Caco-2 (cell line): ENCODE results near the gene GZMA. TPM values are rescaled to one million over a fixed set of nuclear protein-coding genes. Genes with fewer than 3 reads are reported as not detected.

Experiments used
- BruUV-seq: library from RNA; stranded (reverse); fragments of 400-500 nt; replicated peaks from 2 replicates; lab custom pipeline; 2021; lab: Mats Ljungman, UMichigan
- CTCF ChIA-PET: fragments of 300-600 bp; sonication (Branson Sonifier 250); formaldehyde crosslinking; loops from one replicate; lab custom pipeline; 2022; ENCODE audit warnings: antibody characterized with exemption; lab: Charles Lee
- POLR2A ChIA-PET: fragments of 300-600 bp; sonication (Branson Sonifier 250); formaldehyde crosslinking; loops from one replicate; lab custom pipeline; 2022; ENCODE audit warnings: antibody characterized with exemption; lab: Charles Lee
- DNase-seq, 2 experiments: peaks; one replicate each; pipeline versions ENCODE4 v3.0.0 to v3.0.0-alpha.2; 2020 to 2022
- H3K27me3 ChIP-seq: replicated peaks from 2 replicates; pipeline ENCODE4 v1.6.0; 2011; ENCODE audit warnings: low read length; ENCODE audit not compliant: control insufficient read depth, insufficient read depth
- H3K36me3 ChIP-seq: 2 replicates; pipeline ENCODE4 v1.5.1; 2011; ENCODE audit warnings: low read length; ENCODE audit not compliant: control insufficient read depth, insufficient read depth
- H3K4me1 ChIP-seq: fragments of 250-450 bp; sonication (Bioruptor Pico); 2 replicates; pipeline ENCODE4 v1.5.1; 2020; ENCODE audit warnings: mild to moderate bottlenecking
- H3K4me3 ChIP-seq: 2 replicates; pipeline ENCODE4 v1.5.1; 2011; ENCODE audit warnings: low read depth, mild to moderate bottlenecking, control low read depth, low read length
- H3K9me3 ChIP-seq: fragments of 250-450 bp; sonication (Bioruptor Pico); 2 replicates; pipeline ENCODE4 v1.5.1; 2020; ENCODE audit warnings: mild to moderate bottlenecking, moderate library complexity
- H3K27ac Mint-ChIP-seq: one replicate; pipeline ENCODE4 v1.8.0; 2022; ENCODE audit warnings: mixed read lengths; ENCODE audit not compliant: unreplicated experiment
- H3K27me3 Mint-ChIP-seq: one replicate; pipeline ENCODE4 v1.8.0; 2022; ENCODE audit warnings: mixed read lengths; ENCODE audit not compliant: insufficient read depth, unreplicated experiment
- H3K36me3 Mint-ChIP-seq: one replicate; pipeline ENCODE4 v1.8.0; 2022; ENCODE audit warnings: mild to moderate bottlenecking, mixed read lengths; ENCODE audit not compliant: insufficient read depth, unreplicated experiment
- H3K4me1 Mint-ChIP-seq: one replicate; pipeline ENCODE4 v1.8.0; 2022; ENCODE audit warnings: low read depth, mixed read lengths; ENCODE audit not compliant: unreplicated experiment
- H3K4me3 Mint-ChIP-seq: one replicate; pipeline ENCODE4 v1.8.0; 2022; ENCODE audit warnings: mild to moderate bottlenecking, moderate library complexity, mixed read lengths; ENCODE audit not compliant: unreplicated experiment
- H3K9me3 Mint-ChIP-seq: one replicate; pipeline ENCODE4 v1.8.0; 2022; ENCODE audit warnings: mixed read lengths; ENCODE audit not compliant: unreplicated experiment
- CTCF ChIP-seq, 2 experiments: fragments of 200-600 bp in 1 of 2; IDR thresholded peaks; 1 replicate in 1 of 2; 2 replicates in 1 of 2; pipeline versions ENCODE4 v1.5.1 to v1.8.0; 2011 to 2022; ENCODE audit warnings: antibody characterized with exemption in 1 of 2, control low read depth in 1 of 2, inconsistent platforms in 1 of 2, low read depth in 1 of 2, low read length in 1 of 2, mild to moderate bottlenecking in 1 of 2, moderate library complexity in 1 of 2; ENCODE audit not compliant: insufficient read depth in 1 of 2, severe bottlenecking in 1 of 2, unreplicated experiment in 1 of 2
- intact Hi-C: fragments of 100-400 bp; cut with micrococcal nuclease; formaldehyde crosslinking; loops from one replicate; pipeline ENCODE4 v1.10.0; 2022; ENCODE audit not compliant: unreplicated experiment
- total RNA-seq: library from RNA; stranded (reverse); gene quantifications from 2 replicates; pipeline ENCODE4 v1.2.3, GENCODE V29; 2022

The GZMA gene
- total RNA-seq, 1 experiment from 2014 or later, result not detected

- no peaks in the 10 kb centered on the region for H3K36me3 Mint-ChIP-seq
- Histone ChIP-seq H3K9me3 (no peaks in the 10 kb centered on the region), H3K36me3 (no peaks in the 10 kb centered on the region), H3K4me1 (no peaks in the 10 kb centered on the region), H3K27me3 (no peaks in the 10 kb centered on the region; the same call in 1 of the 2 replicates), H3K4me3 (no peak overlapping the region)
- no peaks in the 10 kb centered on the region for H3K4me1 Mint-ChIP-seq
- H3K9me3 Mint-ChIP-seq, result no peaks in the 10 kb centered on the region
- TF ChIP-seq CTCF (IDR thresholded peaks at IDR 0.05; ENCODE audit: insufficient read depth in 1 of 2, low read depth in 1 of 2, low read length in 1 of 2, severe bottlenecking in 1 of 2, unreplicated experiment in 1 of 2), result no peak
- ChIA-PET CTCF (no interaction called here), POLR2A (no interaction called here)
- H3K27ac Mint-ChIP-seq, result no peak overlapping the region
- no peak overlapping the region for H3K4me3 Mint-ChIP-seq
- BruUV-seq, result no TSS peak
- peaks cover 39% of the 10 kb centered on the region for H3K27me3 Mint-ChIP-seq
- intact Hi-C loops, result loop anchor here (10.0 kb wide), 1 partner anchor 637 kb away; the partner anchor contains the start of gene SNX18
- no peak for DNase-seq
Measured at GRCh38 chr5:55151923-55152842, 49.7 kb downstream of the GZMA start.

GRCh38 chr5:55154873-55155272 is 52.4 kb downstream of the GZMA start:
- no peak for TF ChIP-seq CTCF (IDR thresholded peaks at IDR 0.05; ENCODE audit: insufficient read depth in 1 of 2, low read depth in 1 of 2, low read length in 1 of 2, severe bottlenecking in 1 of 2, unreplicated experiment in 1 of 2)
- Histone ChIP-seq H3K4me1 (no peaks in the 10 kb centered on the region), H3K36me3 (no peaks in the 10 kb centered on the region), H3K27me3 (no peaks in the 10 kb centered on the region; the same call in 1 of the 2 replicates), H3K9me3 (no peaks in the 10 kb centered on the region), H3K4me3 (no peak overlapping the region)
- intact Hi-C loops, result loop anchor here (10.0 kb wide), 1 partner anchor 640 kb away; the partner anchor contains the start of gene SNX18
- Mint-ChIP-seq H3K36me3 (no peaks in the 10 kb centered on the region), H3K27ac (no peak overlapping the region), H3K4me3 (no peak overlapping the region), H3K27me3 (peaks cover 37% of the 10 kb centered on the region), H3K4me1 (no peaks in the 10 kb centered on the region), H3K9me3 (no peaks in the 10 kb centered on the region)
- ChIA-PET POLR2A (no interaction called here), CTCF (no interaction called here)
- no peak for DNase-seq
- BruUV-seq, result no TSS peak

Other genes with a start within 250 kb of the GZMA start
- gene ESM1, start 117.1 kb upstream of the GZMA start, total RNA-seq, result not detected in 2 replicates
- not detected in 2 replicates for gene GZMK, start 78.4 kb upstream of the GZMA start, total RNA-seq
- gene GPX8, start 57.5 kb downstream of the GZMA start, total RNA-seq, result 18.8 and 18.9 TPM in 2 replicates
- gene CDC20B, start 70.5 kb downstream of the GZMA start, total RNA-seq, result not detected in 2 replicates
- 1.9 and 2.0 TPM in 2 replicates for gene MCIDAS, start 124.7 kb downstream of the GZMA start, total RNA-seq
- 3.1 and 3.9 TPM in 2 replicates for gene CCNO, start 131.0 kb downstream of the GZMA start, total RNA-seq
- 27.6 and 31.6 TPM in 2 replicates for gene DHX29, start 205.0 kb downstream of the GZMA start, total RNA-seq
- 83.7 and 95.2 TPM in 2 replicates for gene MTREX, start 205.3 kb downstream of the GZMA start, total RNA-seq